DLD1 (cell line): ENCODE data around the gene GRPEL1.

Experiments
- in situ Hi-C: cut with HindIII; loops from 2 replicates; pipeline ENCODE4 v1.10.0; 2017; ENCODE audit warnings: low sequenced_read_pairs

The GRPEL1 gene

GRCh38 chr4:7068279-7068842 is 497 bp upstream of the GRPEL1 start:
- in situ Hi-C loops, result no loop called here

GRCh38 chr4:7067126-7067451 is 775 bp downstream of the GRPEL1 start:
- in situ Hi-C loops, result no loop called here

GRCh38 chr4:7066493-7066892 is 1.4 kb downstream of the GRPEL1 start:
- in situ Hi-C loops, result no loop called here

DNA sequence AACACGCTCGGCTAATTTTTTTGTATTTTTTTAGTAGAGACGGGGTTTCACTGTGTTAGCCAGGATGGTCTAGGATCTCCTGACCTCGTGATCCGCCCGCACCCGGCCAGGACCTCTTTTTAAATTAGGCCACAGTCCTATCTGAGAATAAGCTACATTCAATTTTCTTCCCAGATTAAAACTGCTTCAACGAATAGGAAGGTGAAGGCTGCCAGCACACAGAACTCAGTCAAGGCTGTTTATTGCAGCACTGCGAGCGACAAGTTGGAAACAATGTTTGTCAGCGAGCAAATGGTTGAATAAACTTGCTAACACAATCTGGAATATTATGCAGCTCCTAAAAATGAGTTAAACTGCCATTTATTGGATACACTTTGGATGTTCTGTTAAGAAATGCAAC is 1.9 kb downstream of the GRPEL1 start:
- in situ Hi-C loops, result no loop called here

GRCh38 chr4:7063362-7063761 is 4.5 kb downstream of the GRPEL1 start:
- in situ Hi-C loops, result no loop called here

DNA sequence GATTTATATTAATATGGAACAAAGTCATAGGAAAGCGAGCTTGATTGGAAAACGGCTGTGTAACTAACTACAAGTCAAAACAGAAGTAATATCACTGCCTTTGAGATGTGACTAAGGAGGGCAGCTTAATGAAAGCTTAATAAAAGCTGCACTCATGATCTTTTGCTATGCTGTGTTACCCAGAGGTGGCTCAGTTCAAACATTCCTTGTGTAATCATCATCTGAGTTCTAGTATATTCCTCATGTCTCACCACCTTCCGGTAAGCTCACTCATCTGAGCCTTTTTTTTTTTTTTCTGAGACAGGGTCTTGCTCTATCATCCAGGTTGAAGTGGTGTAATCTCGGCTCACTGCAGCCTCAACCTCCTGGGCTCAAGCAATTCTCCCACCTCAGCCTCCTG is 5.0 kb downstream of the GRPEL1 start:
- in situ Hi-C loops, result no loop called here

GRCh38 chr4:7061815-7062214 is 6.0 kb downstream of the GRPEL1 start:
- in situ Hi-C loops, result no loop called here

DNA sequence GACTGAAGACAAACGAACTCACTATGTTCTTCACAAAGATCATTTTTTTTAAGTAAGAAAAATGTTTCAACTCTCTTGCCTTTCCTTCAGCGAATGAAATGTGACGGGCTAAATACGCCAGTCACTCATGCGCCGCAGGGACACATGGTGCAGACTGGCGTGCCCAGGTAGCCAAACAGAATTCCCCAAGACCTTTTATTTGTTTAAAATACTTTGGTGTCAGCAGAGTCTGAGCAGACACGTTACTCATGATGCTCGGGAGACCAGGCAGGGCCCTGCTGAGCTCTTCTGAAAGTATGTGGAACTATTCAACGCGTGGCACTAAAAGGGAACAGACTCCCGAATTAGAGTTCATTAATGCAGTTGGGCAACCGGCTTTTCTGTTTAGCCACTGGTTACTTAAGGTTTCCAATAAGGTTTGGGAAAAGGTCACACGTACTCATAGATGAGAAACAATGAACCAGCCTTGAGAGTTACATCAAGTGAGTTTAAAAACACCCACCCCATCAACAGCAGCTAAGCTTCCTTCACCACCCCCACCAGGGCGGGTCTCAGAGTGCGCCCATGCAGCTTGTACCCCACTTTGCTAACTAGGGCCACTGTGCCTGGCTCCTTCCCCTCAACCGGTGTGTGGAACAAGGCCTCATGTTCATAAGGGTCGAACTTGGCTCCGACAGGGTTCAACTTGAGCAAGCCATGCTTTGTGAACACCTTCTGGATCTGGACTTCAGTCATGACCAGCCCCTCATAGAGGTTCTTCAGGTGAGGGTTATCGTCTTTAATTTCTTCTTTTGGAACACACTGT is 7.3 kb downstream of the GRPEL1 start:
- in situ Hi-C loops, result no loop called here

- in situ Hi-C loops, result no loop called here
These were observed 8.2 kb downstream of the GRPEL1 start for GRCh38 chr4:7059662-7060061.

DNA sequence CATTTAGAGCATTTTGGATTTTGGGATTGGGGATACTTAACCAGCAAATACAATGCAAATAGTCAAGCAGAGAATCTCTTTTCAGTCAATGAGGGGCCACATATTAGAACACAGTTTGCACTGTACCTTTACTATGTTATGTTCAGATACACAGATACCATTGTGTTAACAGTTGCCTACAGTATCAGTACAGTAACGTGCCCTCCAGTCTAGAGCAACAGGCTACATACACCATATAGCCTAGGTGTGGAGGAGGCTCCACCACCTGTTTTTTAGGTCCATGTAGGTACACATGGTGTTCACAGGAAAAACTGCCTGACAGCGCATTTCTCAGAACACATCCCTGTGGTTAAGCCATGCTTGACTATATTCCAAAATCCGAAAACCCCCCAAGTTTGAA is 9.1 kb downstream of the GRPEL1 start:
- in situ Hi-C loops, result no loop called here

DNA sequence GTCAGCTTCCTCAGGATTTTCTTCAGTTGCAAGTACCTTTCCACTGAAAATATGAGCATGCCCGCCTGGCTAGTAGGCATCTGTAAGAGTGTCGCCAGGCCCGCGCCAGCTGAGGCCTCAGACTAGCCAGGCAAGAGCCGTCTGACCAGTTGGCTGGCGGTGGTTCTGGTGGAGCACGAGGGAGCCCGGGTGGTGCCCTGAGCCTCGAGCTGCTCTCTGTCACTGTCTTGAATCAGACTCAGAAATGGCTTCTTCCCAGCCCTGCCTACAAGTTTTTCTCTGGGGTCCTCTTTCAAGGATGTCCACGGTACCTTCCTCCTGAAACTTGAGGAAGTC is 11.9 kb downstream of the GRPEL1 start:
- in situ Hi-C loops, result no loop called here

GRCh38 chr4:7055111-7055989 is 12.5 kb downstream of the GRPEL1 start:
- in situ Hi-C loops, result no loop called here

- in situ Hi-C loops, result no loop called here
These were observed 13.6 kb downstream of the GRPEL1 start for GRCh38 chr4:7054106-7054880.

DNA sequence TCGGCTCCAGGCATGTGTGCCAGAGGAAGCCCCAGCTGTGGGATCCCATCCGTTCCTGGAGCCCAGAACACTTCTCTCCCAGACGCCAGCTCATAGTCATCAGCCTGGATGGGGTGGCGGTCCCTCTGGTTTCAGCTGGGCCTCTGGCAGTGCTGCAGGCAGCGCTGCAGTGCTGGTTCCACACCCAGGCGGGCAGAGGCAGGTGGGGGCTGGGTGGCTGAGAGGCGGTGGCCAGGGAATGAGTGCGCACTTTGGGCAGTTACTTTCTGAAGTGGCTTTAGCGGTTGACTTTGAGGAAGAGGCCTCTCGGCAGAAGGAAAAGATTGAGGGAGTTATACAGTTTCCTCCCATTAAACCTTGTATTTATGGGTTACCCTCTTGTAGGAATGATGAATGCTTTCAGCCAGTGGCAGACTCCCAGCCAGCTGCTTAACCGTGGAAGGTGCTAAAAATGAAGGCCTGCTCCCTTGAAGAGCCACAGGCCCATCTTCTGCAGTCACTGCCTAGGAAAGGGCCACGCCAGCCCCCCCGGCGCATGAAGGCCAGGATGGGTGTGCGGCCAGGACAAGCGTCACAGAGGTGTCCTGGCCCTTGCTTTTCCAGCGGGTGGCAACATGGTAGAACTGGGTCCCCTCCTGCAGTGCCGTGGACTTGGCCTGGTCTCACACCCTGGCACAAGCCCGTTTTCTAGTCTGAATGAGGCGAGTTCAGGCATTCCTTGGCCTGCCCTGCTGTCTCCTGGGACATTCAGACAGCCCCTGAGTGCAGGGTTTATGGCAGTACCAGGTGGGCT is 14.7 kb downstream of the GRPEL1 start:
- in situ Hi-C loops, result no loop called here

DNA sequence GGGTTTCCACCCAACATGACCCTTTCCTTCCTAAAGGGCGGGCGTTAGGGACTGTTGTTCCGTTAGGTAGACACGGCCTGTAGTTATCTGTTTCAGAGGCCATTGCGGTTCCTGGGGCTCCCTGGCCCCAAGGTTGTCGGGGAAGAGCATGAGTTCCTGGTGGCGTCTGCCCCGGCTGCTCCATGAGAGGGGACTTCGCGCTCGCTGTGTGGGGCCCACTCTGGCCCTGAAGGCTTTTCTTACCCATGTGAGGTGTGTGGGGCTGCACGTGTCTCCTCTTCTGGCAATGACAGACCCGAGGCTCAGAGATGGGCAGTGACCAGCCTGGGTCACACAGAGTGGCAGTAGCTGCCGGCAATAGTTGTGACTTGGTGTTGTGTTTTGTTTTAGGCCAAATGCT is 15.6 kb downstream of the GRPEL1 start:
- in situ Hi-C loops, result no loop called here

DNA sequence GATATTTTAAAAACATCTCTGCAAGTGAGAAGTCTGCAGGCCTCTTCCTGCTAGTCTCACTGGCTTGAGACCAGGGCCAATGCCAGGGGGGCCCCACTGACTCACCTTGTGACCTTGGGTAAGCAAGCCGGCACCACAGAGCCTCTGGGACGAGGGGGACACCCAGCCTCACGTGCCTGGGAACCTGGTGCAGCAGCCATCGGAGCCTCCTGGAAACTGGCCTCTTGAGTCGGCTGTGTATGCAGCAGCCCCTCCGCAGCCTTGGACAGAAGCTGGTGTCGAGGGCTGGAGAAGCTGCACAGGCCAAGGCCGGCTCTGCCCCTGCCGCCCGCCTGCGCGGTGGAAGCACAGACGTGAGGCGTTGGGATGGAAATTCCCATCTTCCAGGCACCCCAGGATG is 16.0 kb downstream of the GRPEL1 start:
- in situ Hi-C loops, result no loop called here

DNA sequence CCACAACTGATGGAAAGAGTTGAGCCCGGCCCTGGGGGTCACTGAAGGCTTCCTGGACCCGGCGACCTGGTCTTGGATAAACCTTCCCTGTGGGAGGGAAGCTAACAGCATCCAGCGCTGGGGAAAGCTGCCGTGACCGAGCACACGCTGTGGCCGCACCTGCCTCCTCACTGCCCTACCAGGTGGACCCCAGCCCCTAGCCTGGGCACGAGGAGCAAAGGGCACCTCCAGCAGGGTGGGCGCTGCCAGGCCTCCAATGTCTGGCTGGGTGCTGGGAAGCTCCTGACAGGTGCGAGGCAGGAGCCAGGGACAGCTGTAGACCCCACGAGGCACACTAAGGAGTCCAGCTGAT is 16.7 kb downstream of the GRPEL1 start:
- in situ Hi-C loops, result no loop called here

- in situ Hi-C loops, result no loop called here
These were observed 17.3 kb downstream of the GRPEL1 start for GRCh38 chr4:7050481-7051143.

DNA sequence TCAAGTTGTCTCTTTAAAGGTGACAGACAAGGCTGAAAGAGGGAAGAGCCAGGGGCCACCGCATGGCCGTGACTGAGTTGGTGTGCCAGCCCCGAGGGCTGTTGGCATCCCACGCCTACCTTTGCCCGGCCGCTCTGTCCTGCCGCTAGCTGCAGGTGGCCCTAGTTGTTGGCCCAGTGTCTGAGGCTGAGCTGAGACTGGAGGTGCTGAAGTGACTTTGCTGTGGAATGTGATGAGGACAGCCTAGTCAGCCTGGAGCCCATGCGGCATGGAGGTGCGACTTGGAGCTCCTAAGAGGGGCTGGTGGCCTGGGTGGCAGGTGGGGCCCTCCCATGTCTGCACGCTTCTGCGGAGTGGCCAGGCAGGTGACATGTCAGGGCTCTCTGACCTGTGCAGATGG is 18.1 kb downstream of the GRPEL1 start:
- in situ Hi-C loops, result no loop called here

DNA sequence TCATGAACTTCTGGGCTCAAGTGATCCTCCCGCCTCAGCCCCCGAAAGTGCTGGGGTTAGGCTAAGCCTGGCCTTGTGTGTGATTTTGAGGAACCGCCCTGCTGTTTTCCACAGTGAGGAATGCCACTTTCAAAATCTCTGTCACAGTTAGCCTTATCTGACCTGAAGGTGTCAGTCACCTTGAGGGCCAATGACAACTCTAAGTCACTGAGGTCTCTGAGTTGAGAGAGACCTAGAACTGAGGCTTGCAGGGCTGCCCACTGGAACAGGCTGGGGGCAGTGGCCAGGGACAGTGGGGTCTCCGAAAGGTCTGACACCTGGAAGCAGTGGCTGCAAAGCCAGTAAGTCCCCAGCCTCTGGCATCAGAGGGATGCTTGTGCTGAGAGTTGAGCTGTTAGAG is 18.6 kb downstream of the GRPEL1 start:
- in situ Hi-C loops, result no loop called here
